ENCODE measurements around the gene AKAP7.

Gene AKAP7

DNA sequence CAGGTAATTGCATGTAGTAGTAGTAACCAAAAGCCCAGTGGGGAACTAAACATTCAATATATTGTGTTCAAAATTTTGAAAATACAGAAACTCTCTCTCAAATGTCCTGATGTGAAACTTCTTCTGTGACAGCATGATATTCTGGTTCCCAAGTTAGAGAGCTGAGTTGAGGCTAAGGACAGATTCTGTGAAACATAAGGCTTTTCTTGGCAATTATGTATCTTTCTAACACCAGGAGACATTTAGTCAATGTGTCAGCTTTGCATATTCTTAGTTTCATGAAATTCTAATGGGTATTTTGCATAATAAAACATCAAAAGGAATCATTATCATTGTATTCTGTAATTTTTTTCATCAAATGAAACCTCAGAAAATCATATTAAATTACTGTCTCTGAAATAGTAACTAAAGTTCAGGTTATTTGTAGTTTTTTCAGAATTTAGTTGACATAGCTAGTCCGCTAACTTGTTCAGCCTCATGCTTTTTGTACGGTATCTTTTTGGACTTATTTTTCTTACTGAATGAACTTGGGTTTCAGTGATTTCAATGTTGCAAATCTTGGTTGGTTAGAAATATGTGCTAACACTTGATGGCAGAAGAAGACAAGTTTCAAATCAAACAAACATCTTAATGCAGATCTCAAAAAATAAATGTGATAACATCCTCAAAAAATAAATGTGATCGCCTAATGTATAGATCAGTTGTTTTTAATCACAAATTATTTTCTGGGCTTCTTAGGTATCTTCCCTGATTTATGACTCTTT is 70.4 kb downstream of the AKAP7 start:
- no peak for DNase-seq

DNA sequence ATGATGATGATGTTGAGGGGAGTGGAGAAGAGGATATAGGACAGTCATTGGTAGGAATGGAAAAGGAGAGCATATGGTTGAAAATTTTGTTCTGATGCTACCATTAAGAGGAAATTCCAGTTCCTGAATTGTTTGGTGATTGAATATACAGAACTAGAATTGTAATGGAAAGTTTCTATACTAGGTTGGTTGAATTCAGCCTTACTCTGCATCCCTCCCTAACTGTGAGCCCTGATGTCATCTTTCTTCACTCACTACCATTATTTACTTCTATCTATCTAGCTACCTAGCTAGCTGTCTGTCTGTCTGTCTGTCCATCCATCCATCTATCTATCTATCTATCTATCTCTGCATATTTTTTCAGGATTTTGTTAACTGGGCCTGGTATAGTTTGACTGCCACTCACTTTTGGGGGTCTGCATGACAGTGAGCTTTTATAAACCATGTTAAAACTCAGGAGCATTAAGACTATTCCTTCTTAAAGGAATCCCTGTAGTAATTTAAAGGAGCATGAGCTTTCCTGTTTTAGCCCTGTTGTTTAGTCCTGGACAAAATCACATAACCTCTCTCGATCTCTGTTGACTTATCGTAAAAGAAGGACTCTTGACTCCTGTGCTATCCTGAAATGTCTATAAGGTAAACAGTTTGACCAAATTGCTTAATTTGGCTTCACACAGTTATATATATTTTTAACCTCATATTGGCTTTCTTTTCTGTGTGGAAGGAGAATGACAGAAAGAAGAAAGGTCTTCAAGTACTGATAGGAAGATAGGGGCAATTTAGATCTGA is 71.4 kb downstream of the AKAP7 start:
- no peak for DNase-seq

DNA sequence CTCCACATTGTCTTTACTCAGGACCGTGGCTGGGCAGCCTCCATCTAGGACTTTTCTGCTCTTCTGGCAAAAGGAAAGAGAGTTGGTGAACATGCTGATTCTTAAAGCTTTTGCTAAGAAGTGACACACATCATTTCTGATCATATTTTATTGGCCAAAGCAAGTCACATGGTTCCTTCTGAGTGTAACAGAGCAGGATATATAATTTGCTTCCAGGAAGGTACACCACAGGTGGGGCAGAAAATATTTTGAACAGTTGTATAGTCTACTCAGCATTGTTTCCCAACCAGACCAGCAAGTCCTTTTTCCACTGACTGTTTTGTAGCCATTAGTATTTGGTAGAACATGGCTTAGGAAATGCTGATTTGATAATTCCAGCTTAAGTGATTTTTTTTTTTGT is 73.5 kb downstream of the AKAP7 start:
- DNase-seq: no peak

GRCh38 chr6:131210469-131210868 is 75.2 kb downstream of the AKAP7 start:
- no peak for DNase-seq

GRCh38 chr6:131212024-131212423 is 76.8 kb downstream of the AKAP7 start:
- no peak for DNase-seq

GRCh38 chr6:131212913-131213312 is 77.6 kb downstream of the AKAP7 start:
- no peak for DNase-seq

DNA sequence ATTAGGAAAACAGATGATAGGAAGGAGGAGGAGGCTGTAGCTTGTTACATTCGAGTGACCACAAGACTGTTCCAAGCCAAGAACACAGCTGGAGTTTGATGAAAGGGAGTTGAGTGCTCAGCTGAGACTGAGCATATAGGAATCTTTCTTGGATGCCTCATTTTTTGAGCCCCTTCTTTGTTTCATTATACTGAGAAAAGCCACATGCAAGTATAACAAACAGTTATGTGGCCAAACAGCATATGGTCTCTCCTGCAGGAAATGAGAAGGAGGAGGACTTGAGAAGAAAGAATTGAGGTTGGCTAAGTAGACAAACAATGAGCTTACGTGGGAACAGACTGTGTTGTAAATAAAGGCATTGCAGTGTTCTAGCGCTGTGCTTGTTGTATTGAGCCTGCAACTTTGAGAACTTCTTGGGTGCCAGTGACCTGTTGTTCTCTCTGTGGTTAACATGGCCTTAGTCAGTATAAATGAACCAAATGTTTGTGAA is 78.3 kb downstream of the AKAP7 start:
- no peak for DNase-seq

DNA sequence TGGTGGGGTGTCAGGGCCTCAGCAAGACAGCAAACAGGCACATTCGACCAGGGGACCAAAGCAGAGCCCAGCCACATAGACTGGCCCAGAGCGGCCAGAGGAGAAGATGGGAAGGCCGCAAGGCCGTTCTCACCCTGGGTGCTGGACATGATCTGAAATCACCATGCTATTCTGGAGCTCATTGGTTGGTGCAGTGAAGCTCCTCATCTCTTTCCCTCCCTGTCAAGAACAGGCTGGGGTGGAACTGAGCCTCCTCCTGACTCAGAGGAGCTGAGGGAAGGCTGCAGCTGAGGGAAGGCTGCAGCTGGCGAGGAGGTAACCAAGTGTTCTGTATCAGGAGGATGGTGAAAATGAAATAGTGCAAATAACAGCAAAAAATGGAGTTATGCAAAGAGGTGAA is 80.0 kb downstream of the AKAP7 start:
- DNase-seq: no peak

DNA sequence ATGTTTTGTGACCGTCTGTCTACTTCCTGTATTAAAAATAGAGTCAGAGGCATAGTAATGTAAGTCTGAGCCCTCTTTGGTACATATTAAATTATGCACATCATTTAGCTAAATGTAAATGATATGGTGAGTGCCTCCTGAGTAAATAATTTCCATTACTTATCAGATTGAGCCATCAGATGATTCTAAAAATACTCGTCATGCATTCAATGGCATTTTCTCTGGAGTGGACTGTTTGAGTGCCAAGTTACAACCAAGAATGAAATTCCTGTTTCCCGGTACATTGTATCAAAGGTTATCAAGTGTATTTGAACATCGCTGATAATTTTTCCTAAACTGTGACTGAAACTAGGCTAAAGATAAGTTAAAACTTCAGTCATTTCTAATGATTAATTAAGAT is 81.0 kb downstream of the AKAP7 start:
- no peak for DNase-seq

DNA sequence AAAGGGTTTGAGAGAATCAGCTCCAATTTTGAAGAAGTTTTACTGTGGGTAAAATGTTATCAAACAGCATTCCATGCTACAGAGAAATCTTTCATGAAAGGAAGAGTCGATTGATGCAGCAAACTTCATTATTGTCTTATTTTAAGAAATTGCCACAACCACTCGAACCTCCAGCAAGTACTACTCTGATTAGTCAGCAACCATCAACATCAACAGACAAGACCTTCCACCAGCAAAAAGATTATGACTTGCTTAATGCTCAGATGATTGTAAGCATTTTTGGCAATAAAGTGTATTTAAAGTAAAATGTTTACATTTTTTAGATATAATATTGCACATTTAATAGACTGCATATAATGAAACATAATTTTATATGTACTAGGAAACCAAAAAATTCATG is 87.5 kb downstream of the AKAP7 start:
- DNase-seq: no peak

- no peak for DNase-seq
Measured at GRCh38 chr6:131223416-131223815, 88.1 kb downstream of the AKAP7 start.

- DNase-seq: no peak
Measured at GRCh38 chr6:131225127-131225526, 89.9 kb downstream of the AKAP7 start.

DNA sequence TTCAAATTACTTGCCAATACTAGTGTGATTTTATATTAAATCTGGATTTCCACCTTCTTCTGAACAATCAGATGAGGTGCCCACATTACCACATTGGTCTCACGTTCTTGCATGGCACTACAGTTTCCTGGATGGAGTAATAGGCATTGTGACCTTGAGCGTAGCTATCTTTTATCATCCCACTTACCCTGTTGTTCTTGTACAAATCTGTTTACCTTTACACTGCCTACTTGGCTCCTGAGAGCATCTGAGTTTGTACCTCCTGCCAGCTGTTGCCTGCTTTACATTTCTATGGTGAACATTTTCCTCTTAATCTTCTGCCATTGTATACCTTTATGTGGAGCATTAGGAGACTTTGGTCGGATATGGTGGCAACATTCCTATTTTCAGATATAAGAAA is 90.7 kb downstream of the AKAP7 start:
- DNase-seq: no peak

GRCh38 chr6:131226459-131227157 is 91.3 kb downstream of the AKAP7 start:
- no peak for DNase-seq

DNA sequence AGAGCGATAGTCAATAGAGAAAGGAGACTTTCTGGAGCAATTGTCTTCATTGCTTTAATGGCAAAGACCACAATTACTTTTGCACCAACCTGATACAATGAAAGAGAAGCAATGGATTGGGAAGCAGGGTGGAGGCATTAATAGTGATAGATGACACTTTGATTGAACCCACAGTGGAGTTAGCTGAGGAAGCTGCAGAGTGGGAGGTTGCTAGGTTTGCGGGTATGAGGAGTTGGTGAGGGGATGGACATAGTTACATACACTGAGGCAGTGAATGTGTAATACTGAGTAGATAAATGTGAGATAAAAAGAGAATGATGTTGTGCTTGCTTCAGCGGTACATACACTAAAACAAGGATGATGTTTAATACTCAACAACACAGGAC is 91.9 kb downstream of the AKAP7 start:
- no peak for DNase-seq

DNA sequence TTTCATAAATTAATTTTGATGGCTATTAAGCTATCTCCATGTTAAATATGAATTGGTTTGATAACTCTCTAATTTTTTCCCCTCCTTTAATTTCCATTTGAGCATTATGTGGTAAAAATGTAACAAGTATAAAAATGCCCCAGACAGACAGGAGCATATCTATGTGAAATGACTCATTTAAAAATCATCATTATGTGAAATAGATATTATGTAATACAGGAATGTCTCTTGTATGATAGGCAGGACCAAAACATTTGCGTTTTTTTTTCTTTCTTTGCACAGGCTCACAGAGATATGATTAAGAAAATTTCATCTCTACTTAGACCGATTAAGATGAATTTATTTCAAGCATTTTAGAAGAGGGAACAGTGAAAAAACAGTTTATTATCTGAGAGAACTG is 95.8 kb downstream of the AKAP7 start:
- DNase-seq: no peak

DNA sequence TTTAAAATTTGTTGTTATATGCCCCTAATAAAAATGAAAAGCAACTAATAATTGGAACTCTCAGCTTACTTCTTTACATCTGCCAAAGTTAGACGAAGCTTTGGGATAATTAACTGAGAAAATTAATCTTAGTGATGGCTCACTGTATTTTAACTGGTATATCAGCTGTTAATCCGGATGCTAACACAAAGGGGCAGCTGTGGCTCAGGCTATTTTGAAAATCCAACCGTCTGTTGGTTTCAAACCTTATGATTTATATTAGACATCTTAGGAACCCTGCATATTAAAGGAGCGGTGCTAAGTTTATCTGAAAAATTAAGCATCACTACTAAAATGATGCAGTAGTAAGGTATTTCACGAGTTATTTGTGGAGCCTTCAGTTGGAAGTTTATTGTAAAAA is 96.6 kb downstream of the AKAP7 start:
- DNase-seq: no peak

GRCh38 chr6:131244942-131245341 is 109.7 kb downstream of the AKAP7 start:
- DNase-seq: no peak

DNA sequence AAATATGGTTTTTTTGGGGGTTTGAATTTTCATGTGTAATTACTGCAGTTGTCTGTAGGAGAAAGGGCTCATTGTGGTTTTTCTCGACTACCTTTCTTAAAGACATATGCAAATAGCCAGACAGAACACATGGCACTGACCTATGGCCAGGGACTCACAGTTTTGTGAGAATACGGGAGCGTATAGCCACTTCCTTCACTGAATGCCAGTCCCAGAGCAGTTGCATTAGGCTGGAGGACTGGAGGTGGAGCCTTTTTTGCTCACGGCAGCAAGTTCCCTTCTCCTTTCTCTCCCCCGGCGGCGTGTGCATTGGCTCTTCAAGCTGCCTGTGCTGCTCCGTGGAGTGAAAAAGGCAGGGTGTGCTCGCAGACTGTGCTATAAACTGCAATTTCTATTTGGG is 114.9 kb downstream of the AKAP7 start:
- no peak for DNase-seq

GRCh38 chr6:131250936-131251335 is 115.7 kb downstream of the AKAP7 start:
- DNase-seq: no peak

DNA sequence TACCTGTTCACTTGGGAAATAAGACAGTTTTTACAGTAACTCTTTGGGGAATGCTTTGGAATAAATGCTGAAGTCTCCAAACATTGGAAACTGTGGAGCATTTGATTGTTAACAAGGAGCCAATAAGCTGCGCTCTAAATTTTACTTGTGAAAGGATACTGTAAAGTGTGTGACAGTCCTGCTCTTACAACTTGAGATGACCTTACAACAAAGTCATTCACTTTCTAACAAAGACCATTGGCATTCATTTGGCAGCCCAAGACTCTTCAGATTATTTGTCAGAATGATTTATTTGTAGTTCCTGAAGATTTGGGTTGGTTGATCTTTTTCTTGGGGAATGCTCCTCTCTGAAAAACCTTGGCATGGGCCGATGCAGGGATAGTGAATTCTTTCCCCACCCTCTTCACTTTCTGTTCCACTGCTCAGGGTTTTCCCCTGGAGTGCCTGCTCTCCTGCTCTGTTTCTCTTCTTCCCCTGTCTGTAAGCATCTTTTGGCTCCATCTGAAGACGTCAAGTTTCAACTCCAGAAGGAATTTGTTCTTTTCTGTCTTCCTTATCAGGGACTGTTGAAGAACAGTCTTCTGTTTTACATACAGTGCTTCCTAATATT is 116.4 kb downstream of the AKAP7 start:
- no peak for DNase-seq

DNA sequence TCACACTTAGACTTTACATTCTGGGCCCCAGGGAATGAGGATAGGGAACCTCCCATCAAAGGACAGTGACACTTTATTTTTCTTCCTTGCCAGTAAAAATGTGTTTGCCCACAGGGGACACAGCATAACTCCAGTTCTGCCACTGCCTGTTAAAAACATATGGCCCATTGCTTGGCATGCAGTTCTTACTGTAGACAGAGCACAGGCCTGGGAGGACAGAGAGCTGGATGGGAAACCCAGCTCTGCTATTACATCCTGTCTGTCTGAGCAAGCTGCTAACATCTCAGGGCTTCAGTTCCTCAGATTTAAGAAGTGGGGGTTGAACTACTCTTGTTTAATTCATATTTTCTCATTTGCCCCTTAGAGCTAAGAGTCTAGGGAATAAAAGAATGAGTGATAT is 120.2 kb downstream of the AKAP7 start:
- DNase-seq: no peak

DNA sequence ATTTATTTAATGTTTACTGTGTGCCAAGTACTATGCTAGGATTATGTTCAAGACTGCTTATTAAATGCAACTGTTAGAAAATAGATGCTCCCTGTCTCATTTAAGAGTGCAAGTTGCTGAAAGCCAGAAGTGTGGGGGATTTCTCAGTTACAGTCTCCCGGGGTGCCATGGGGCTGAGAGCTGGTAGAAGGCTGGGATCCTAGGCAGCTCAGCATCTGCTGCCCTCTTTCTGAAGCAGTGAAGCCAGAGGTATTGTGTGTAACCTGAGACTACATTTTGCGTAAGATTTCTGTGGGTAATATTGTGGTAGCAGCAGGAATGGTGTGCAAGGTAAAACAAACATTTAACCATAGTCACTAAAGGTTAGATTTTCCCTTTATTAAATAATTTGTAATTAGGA is 120.6 kb downstream of the AKAP7 start:
- no peak for DNase-seq

All from activated CD4-positive, alpha-beta T cell treated with anti-CD3 and anti-CD28 coated beads, Interleukin-2, amount 50 U/mL, for 4 hours (primary cell).